Measurements from ENCODE around the gene GIT2. TPM values are rescaled to one million over a fixed set of nuclear protein-coding genes. Genes with fewer than 3 reads are reported as not detected.

GIT2 gene
- total and polyA plus RNA-seq, 7 donors = 10.8 to 29.7 (median 20.3) TPM

DNA sequence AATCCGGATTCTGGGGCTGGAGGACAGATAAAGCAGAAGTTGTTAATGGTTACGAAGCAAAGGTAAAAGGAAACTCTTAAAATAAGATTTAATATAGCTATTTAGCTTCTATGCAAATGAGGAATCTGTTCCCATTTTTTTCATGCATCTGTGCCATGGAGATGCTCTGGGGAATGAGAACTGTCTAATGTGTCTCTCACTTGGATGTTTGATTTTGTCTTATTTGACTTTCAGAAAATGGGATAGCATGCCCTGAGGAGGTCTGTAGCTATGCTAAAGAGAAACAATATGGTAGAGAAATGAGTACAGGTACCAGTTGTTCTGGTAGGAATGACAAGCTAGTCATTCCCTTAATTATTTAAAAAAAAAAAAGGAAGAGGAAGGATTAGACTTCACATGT lies 27.9 kb upstream of the GIT2 start:
- H3K4me3 ChIP-seq = no peak overlapping the region
- WGBS, 3 donors = 82 to 91% (median 86%) methylated on average over 2 of the region's 2 CpGs
- H3K36me3 ChIP-seq (ENCODE audit: insufficient read depth in 1 of 2, low read depth in 1 of 2) = peaks cover 10 to 81% of the 10 kb centered on the region in 2 donors
- H3K9me3 ChIP-seq = no peaks in the 10 kb centered on the region
- ATAC-seq = peak in 2 of 4 donors; percentile 2 to 4
- no peak for DNase-seq
- peaks cover 30% of the 10 kb centered on the region for H3K4me1 ChIP-seq
- intact Hi-C loops (cut with DNase I) = no loop called here
- peak overlapping the region; percentile 84 for H3K27ac ChIP-seq
- TF ChIP-seq, protein P1, sequence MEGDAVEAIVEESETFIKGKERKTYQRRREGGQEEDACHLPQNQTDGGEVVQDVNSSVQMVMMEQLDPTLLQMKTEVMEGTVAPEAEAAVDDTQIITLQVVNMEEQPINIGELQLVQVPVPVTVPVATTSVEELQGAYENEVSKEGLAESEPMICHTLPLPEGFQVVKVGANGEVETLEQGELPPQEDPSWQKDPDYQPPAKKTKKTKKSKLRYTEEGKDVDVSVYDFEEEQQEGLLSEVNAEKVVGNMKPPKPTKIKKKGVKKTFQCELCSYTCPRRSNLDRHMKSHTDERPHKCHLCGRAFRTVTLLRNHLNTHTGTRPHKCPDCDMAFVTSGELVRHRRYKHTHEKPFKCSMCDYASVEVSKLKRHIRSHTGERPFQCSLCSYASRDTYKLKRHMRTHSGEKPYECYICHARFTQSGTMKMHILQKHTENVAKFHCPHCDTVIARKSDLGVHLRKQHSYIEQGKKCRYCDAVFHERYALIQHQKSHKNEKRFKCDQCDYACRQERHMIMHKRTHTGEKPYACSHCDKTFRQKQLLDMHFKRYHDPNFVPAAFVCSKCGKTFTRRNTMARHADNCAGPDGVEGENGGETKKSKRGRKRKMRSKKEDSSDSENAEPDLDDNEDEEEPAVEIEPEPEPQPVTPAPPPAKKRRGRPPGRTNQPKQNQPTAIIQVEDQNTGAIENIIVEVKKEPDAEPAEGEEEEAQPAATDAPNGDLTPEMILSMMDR (IDR thresholded peaks at IDR 0.05) = no peak
- no peaks in the 10 kb centered on the region for H3K27me3 ChIP-seq (ENCODE audit: insufficient read depth in 3 of 3, low read length in 2 of 3)

DNA sequence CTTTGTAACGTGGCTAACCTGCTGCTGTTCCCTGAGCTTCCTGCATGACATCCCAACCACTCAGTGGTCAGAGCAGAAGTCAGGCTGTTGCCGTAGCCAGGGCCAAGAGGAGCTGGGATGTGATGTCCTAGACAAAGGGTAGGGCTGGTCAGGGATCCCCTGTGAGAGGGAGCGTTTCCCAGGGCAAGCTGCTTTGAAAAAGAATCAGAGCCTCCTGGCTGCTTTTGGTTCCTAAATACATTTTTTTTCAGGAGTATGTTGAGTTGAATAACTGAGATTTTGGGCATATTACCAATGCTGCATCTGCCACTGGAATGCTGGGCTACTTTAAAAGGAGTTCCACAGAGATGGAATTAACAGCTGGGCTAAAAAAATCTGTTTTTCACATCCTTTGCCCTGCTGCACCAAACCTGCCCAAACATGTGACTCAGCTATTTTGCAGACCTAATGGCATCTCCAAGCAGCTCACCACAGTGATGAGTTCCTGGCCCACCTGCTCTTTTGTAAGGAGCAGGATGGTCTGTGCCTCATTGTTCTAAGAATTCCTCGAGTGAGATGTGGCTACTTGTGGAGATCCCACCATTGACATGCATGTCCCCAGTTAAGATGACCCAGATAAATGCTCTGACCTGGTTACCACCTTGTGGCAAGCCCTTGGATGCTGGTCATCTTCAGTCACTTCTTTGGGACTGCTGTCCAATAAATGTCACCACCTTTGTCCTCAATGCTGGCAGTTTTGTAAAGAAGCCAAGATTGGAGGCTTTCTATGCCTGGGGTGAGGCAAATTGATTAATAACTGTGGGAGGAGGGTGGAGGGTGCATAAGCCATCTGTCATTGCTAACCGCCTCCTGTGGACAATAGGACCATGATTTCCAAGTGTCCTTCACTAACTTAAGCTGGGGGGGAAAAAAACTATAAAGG lies 27.2 kb upstream of the GIT2 start:
- intact Hi-C loops (cut with DNase I) = no loop called here
- Histone ChIP-seq H3K4me3 (no peak overlapping the region), H3K27ac (peak overlapping the region; percentile 84), H3K4me1 (peaks cover 30% of the 10 kb centered on the region), H3K27me3 (ENCODE audit: insufficient read depth in 3 of 3, low read length in 2 of 3) (no peaks in the 10 kb centered on the region), H3K9me3 (no peaks in the 10 kb centered on the region), H3K36me3 (ENCODE audit: insufficient read depth in 1 of 2, low read depth in 1 of 2) (peaks cover 7 to 81% of the 10 kb centered on the region in 2 donors)
- DNase-seq (no peak), ATAC-seq (peak in 3 of 4 donors; percentile 6 to 47 (median 8))
- TF ChIP-seq, protein P1 (IDR thresholded peaks at IDR 0.05) = no peak
- WGBS, 3 donors = 55 to 66% (median 56%) methylated on average over 5 of the region's 5 CpGs

- WGBS, 3 donors = 57 to 75% (median 64%) methylated on average over 4 of the region's 4 CpGs
- TF ChIP-seq, protein P1 (IDR thresholded peaks at IDR 0.05) = no peak
These were observed 24.8 kb upstream of the GIT2 start for GRCh38 chr12:110020956-110021355.

DNA sequence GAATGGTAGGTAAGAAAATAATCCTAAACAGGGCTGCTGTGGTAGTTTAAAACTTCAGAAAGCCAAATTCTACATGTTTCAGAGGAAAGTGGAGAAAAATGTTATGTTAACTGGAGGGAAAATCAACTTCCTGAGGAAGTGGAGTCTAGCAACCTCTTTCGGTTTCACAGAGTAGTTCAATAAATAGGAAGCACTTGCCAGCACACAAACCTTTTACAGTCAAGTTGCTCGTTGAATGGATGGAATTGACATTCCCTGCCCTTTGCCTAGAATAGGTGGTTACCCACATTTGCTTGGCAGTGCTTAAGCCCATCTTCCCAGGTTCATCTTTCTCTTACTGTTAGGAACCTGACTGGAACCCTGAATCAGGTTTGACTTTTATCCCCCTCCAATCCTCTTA lies 19.0 kb upstream of the GIT2 start:
- intact Hi-C loops (cut with DNase I) = no loop called here
- Histone ChIP-seq H3K27me3 (ENCODE audit: insufficient read depth in 3 of 3, low read length in 2 of 3) (no peaks in the 10 kb centered on the region), H3K4me3 (no peak overlapping the region), H3K9me3 (no peaks in the 10 kb centered on the region), H3K27ac (no peak overlapping the region), H3K4me1 (no peaks in the 10 kb centered on the region), H3K36me3 (ENCODE audit: insufficient read depth in 1 of 2, low read depth in 1 of 2) (peaks cover 12 to 78% of the 10 kb centered on the region in 2 donors)
- DNase-seq (no peak), ATAC-seq (no peak)
- TF ChIP-seq, protein P1 (IDR thresholded peaks at IDR 0.05) = no peak
- WGBS, 3 donors = 60 to 69% (median 65%) methylated on average over 2 of the region's 2 CpGs

More at GRCh38 chr12:110020956-110021355, 24.8 kb upstream of the GIT2 start:
- Histone ChIP-seq H3K27me3 (ENCODE audit: insufficient read depth in 3 of 3, low read length in 2 of 3) (no peaks in the 10 kb centered on the region), H3K4me3 (no peak overlapping the region), H3K36me3 (ENCODE audit: insufficient read depth in 1 of 2, low read depth in 1 of 2) (peaks cover 7 to 81% of the 10 kb centered on the region in 2 donors), H3K9me3 (no peaks in the 10 kb centered on the region), H3K27ac (no peak overlapping the region), H3K4me1 (peaks cover 30% of the 10 kb centered on the region)
- intact Hi-C loops (cut with DNase I) = no loop called here
- DNase-seq (no peak), ATAC-seq (no peak)
